ENCODE data around the gene SUMF2.

DNA sequence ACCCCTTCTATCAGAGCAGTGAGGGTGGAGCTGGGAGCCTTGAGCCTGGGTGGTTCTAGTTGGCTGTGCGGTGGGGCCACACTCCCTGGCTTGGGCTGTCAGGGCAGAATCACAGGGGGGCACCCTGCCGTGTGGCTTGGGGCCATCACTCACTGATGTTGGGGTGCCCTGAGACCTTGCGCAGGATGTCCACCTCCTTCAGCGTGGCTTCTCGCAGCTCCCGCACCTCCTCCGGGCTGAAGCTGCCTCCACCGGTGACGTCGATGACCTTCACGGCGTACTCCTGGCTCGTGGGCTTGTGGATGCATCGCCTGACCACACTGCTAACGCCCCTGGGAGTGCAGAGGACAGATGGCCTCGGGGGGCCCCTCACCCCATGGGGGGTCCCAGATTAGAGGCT, 23.4 kb downstream of the SUMF2 start:
- TF ChIP-seq ZNF121 (CRISPR knock-in tag; IDR thresholded peaks at IDR 0.05) (no peak), NFE2L1 (CRISPR knock-in tag; IDR thresholded peaks at IDR 0.05; ENCODE audit: borderline replicate concordance) (no peak), ZNF350 (CRISPR knock-in tag; IDR thresholded peaks at IDR 0.05; ENCODE audit: borderline replicate concordance, low read depth) (no peak), BCLAF1 (IDR thresholded peaks at IDR 0.05) (no peak), ZNF18 (CRISPR knock-in tag; IDR thresholded peaks at IDR 0.05; ENCODE audit: insufficient replicate concordance) (no peak), ZSCAN20 (CRISPR knock-in tag; IDR thresholded peaks at IDR 0.05; ENCODE audit: borderline replicate concordance) (no peak), ZBTB20 (CRISPR knock-in tag; IDR thresholded peaks at IDR 0.05; ENCODE audit: borderline replicate concordance, low read depth) (no peak), PITX1 (CRISPR knock-in tag; IDR thresholded peaks at IDR 0.05) (no peak), ARNT (IDR thresholded peaks at IDR 0.05) (no peak), BHLHE40 (IDR thresholded peaks at IDR 0.05; ENCODE audit: low read length) (no peak)
- TF ChIP-seq, protein P1, sequence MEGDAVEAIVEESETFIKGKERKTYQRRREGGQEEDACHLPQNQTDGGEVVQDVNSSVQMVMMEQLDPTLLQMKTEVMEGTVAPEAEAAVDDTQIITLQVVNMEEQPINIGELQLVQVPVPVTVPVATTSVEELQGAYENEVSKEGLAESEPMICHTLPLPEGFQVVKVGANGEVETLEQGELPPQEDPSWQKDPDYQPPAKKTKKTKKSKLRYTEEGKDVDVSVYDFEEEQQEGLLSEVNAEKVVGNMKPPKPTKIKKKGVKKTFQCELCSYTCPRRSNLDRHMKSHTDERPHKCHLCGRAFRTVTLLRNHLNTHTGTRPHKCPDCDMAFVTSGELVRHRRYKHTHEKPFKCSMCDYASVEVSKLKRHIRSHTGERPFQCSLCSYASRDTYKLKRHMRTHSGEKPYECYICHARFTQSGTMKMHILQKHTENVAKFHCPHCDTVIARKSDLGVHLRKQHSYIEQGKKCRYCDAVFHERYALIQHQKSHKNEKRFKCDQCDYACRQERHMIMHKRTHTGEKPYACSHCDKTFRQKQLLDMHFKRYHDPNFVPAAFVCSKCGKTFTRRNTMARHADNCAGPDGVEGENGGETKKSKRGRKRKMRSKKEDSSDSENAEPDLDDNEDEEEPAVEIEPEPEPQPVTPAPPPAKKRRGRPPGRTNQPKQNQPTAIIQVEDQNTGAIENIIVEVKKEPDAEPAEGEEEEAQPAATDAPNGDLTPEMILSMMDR (CRISPR knock-in tag; IDR thresholded peaks at IDR 0.05) = no peak
- TF ChIP-seq, protein P2, sequence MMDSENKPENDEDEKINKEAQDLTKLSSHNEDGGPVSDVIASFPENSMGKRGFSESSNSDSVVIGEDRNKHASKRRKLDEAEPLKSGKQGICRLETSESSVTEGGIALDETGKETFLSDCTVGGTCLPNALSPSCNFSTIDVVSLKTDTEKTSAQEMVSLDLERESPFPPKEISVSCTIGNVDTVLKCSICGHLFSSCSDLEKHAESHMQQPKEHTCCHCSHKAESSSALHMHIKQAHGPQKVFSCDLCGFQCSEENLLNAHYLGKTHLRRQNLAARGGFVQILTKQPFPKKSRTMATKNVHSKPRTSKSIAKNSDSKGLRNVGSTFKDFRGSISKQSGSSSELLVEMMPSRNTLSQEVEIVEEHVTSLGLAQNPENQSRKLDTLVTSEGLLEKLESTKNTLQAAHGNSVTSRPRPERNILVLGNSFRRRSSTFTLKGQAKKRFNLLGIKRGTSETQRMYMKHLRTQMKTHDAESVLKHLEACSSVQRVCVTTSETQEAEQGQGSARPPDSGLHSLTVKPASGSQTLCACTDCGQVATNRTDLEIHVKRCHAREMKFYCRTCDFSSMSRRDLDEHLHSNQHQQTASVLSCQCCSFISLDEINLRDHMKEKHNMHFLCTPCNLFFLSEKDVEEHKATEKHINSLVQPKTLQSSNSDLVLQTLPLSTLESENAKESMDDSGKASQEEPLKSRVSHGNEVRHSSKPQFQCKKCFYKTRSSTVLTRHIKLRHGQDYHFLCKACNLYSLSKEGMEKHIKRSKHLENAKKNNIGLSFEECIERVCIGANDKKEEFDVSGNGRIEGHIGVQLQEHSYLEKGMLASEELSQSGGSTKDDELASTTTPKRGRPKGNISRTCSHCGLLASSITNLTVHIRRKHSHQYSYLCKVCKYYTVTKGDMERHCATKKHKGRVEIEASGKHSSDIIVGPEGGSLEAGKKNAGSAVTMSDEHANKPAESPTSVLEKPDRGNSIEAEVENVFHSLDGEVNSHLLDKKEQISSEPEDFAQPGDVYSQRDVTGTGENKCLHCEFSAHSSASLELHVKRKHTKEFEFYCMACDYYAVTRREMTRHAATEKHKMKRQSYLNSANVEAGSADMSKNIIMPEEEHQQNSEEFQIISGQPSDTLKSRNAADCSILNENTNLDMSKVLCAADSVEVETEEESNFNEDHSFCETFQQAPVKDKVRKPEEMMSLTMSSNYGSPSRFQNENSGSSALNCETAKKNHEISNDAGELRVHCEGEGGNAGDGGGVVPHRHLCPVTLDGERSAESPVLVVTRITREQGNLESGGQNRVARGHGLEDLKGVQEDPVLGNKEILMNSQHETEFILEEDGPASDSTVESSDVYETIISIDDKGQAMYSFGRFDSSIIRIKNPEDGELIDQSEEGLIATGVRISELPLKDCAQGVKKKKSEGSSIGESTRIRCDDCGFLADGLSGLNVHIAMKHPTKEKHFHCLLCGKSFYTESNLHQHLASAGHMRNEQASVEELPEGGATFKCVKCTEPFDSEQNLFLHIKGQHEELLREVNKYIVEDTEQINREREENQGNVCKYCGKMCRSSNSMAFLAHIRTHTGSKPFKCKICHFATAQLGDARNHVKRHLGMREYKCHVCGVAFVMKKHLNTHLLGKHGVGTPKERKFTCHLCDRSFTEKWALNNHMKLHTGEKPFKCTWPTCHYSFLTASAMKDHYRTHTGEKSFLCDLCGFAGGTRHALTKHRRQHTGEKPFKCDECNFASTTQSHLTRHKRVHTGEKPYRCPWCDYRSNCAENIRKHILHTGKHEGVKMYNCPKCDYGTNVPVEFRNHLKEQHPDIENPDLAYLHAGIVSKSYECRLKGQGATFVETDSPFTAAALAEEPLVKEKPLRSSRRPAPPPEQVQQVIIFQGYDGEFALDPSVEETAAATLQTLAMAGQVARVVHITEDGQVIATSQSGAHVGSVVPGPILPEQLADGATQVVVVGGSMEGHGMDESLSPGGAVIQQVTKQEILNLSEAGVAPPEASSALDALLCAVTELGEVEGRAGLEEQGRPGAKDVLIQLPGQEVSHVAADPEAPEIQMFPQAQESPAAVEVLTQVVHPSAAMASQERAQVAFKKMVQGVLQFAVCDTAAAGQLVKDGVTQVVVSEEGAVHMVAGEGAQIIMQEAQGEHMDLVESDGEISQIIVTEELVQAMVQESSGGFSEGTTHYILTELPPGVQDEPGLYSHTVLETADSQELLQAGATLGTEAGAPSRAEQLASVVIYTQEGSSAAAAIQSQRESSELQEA (CRISPR knock-in tag; IDR thresholded peaks at IDR 0.05; ENCODE audit: not compliant biosample characterization) = no peak

All from HepG2 (cell line).